HPDE6-E6E7 (cell line): Measurements from ENCODE around the gene PTPRQ.
"Not testable (repeated sequence)": the region's sequence is repeated elsewhere in the genome, so short reads cannot be mapped to it uniquely, and the experiment has no call there.

ENCODE experiments used
- DNase-seq: peaks from one replicate; pipeline ENCODE4 v3.0.0; 2011; ENCODE audit warnings: missing footprints; ENCODE audit errors: extremely low spot score

Gene PTPRQ

DNA sequence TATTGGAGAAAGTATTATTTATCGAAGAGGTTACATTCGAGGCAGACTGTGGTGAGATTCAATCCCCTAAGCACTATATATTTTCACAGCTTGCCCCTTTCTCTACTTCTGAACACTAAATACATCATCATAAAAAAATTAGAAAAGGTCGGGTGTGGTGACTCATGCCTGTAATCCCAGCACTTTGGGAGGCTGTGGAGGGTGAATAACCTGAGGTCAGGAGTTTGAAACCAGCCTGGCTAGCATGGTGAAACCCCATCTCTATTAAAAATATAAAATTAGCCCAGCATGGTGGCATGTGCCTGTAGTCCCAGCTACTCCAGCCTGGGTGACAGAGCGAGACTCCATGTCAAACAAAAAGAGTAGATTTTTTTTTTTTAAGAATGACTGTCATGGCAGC is 192.8 kb downstream of the PTPRQ start:
- no peak for DNase-seq

DNA sequence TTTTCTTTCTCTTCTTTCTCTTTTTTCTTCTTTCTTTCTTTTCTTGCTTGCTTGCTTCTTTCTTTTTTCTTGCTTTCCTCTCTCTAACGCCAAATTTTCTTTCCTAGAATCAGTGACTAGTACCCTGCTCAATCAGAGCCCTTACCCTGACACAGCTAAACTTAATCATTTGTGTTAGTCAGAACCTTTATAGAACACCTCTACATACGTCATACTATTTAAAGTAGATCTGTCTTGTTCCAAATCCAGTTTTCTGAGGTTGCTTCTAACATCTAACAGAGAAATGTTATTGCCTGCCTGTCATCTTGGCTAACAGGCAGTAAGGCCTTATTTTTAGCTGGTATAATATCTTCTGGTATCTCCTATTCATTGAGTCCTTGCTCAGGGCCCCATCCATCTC is 197.9 kb downstream of the PTPRQ start:
- DNase-seq: no peak

DNA sequence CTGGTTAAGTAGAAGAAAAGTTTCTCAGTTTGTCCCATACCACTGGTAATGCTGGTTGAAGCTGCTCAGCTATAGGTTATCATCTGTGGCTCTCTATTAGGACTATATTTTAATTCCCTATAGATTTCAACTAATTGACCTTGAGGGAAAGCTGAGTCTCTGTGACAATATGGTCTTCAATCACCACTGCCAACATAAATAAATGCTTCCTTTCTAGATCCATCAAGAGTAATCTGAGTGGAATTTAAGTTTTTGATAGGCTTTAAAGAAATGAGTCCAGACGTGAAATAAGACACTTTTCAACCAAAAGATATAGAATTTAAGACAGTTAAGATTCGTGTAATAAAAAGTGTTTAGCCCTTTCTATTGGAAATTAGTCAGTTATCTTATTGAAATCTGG is 199.9 kb downstream of the PTPRQ start:
- DNase-seq: no peak

DNA sequence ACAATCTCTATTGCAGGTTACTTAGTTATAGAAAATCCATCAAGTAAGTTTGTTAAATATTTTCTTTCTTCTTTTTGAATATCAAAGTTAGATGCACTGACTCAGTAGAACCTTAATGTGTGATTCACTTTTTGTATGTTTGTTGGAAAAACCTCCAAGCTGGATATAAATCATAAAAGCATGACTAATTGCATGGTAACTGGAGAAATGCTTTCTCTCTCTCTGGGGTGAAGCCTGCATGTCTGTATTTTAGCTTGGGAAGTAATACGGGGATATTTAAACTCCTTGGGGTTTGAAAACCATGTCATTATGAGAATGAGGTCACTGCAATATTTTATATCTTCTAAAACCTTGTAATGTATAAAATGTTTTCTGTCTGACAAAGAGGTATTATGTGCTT is 204.8 kb downstream of the PTPRQ start:
- no peak for DNase-seq

DNA sequence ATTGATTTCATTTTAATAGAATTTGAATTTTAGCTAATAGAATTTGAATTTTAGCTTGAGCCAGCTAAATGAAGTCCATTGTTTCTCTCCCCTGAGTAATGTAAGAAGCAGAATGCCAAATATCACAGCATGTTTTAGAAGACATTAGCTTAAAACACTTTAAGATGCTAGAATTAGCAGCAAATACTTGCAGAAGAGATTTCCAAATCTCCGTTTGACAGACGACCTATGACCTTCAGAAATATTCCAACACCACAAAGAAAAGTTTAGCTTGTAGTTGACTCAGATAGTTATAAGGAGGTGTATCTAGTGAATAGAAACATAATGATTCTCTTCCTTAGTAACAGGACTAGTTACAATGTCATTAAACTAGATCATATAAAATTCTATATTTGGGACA is 211.7 kb downstream of the PTPRQ start:
- no peak for DNase-seq

DNA sequence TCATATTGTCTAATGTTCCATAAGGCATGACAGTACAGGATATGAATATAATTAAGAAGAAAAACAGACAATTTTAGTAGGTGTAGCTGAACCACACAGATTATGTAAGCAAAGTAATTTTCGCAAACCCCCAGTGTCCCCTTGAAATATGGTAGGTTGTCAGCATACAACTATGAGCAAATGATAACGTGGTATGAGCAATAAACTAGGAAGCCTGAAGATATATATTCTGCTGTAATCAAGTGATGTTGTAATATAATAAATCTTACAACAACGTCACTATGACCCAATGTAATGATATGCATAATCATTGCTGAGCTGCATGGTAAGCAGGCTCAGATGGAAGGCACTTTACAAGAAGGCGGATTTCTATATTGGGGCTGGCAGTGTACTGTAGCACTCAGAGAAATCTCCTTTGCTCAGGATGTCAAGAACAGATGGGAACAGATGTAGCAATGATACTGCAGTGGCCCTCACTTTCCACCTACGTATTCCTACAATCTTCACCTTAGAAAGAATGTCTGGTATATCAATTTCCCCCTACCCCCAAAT is 215.6 kb downstream of the PTPRQ start:
- DNase-seq: no peak

DNA sequence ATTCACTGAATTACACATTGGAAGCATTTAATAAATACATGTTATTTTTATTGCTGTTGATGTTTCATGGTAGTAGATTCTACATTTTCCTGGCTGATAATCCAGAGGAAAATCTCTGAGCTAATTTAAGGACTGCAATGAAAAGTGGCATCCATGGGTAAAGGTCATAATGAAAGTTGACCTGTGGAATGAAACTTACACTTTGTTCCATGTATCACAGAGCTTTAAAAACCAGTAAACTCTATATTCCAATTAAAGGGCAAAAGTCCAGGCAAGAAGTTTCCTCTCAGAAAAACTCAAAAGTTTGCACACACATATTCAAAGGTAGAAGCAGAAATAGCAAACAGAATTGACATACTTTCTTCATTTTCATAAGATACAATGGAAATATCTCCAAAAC is 218.6 kb downstream of the PTPRQ start:
- DNase-seq: no peak

DNA sequence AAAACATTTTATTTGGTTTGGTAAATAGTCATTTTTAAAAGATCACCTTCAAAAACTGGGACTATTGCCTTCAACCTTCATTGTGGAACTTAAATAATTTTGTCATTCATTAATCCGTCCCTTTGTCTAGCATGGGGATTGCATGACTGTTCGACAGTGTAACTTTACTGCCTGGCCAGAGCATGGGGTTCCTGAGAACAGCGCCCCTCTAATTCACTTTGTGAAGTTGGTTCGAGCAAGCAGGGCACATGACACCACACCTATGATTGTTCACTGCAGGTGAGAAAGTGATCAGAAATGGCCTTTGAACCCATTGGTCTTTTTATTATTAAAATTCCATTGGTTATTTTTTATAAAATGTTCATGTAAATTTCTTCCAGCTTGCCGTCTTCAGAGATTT is 226.2 kb downstream of the PTPRQ start:
- DNase-seq: no peak

DNA sequence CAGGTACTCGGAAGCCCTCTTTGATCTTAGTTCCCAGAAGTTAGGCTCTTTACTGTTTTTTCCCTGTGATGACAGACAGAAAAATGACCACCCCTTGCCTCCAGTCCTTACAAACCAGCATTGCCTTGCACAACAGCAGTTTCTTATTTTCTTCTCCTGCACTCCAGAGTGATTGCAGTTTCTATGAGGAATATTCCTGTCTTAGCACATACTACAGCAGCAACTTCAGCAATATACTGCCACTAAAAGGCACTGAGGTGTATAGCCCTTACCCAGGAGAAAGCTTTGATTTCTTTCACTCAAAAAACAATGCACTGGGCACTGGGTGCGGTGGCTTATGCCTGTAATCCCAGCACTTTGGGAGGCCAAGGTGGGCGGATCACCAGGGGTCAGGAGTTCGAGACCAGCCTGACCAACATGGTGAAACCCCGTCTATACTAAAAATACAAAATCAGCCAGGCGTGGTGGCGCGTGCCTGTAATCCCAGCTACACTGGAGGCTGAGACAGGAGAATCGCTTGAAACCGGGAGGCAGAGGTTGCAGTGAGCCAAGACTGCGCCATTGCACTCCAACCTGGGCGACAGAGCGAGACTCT is 232.1 kb downstream of the PTPRQ start:
- not testable (repeated sequence) for DNase-seq

DNA sequence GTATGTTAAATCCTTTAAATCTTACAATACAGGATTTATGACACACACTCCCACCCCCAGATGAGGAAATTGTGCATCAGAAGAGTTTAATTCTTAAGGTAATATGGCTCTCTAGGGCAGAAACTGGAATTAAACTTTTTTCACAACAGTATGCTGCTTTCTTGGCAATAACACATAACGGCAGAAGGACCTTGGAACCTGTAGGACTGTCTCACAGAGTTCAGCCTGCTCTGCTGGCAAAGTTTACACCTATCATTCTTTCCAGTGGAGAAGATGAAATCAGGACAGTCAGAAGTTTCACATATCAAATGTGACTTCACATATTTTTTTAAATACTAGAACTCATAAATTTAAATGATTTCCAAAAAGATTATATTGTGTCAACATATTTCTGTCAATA is 232.8 kb downstream of the PTPRQ start:
- DNase-seq: no peak

DNA sequence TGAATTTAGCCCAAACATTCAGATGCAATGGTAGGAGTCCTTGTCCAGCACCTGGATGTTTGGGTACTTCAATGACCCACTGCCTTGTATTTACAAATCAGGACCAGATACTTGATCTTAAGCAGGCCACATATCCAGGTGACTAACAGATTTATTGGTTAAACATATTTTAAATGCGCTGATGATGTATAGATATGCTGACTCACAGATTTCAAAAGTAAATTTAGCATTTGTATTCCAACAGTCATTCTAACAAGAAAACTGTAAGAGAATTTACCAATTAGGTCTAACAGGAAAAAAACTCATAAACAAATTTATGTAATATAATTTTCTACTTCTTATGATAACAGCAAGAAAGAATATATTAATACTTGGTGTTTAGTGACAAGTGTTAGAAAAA is 234.0 kb downstream of the PTPRQ start:
- no peak for DNase-seq

DNA sequence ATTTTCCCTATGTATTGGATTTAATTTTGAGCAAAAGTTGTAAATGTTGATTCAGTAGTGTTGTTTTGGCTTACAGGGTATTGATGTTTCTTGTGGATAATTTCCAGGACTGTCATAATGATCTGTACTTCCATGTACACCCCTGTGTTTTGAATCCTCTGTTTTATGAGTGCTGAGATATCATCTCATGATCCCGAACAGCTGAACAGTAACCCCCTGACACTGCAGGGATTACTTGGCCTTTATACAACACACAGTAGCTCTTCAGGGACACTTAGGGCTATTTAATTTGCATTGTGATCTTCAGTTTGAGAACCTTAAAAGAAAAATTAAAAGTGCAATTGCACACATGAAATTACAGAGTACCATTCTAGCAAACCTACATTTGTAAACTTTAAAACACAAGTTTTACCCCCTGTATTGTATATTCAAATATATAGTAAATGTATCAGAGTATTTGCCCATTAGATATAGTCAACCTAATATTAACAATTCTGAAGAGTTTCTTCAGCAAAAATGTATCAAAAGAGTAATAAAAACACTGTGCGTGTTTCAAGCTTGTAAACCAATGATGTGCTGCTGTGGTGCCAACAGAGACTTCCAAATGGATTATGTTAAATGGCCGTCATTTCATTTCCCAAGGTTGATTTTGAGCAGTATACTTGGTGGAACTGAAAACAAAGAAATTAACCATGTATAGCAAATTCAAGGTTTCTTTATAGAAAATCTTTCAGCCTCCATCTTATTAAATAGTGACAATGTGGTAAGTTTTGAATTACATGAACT is 235.5 kb downstream of the PTPRQ start:
- no peak for DNase-seq

DNA sequence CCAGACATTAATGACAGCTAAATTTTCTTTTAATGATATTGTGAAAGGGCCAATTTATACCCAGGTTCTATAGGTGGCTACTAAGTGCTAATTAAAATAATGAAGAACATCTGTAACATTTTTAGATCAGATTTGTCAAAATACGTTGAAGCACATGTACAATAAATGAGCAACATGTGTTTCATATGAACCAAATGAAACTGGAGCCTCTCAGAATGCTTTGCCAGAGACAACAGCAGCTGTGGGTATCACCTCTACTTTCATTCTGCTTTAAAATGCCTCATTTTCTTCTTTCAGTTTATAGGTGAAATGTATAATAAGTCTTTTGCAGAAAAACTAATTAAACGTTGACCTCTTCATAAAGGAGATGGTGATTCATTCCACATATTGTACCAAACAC is 237.3 kb downstream of the PTPRQ start:
- no peak for DNase-seq

DNA sequence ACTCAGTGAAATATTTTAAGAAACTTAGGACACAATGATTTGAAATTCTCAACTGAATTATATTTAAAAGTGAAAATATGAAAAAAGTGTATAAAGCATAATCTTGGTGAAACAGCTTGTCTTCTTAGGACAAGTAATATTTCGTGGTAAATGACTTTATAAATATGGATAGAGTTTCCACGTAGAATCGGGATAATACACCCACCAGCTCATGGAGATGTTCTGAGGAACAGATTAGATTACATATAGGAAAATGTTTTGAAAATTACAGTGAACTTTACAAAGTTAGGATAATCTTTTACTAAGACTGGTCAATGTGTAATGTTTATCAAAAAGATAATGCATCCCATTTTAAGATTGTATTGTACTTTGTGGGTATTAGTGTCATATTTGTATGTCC is 237.8 kb downstream of the PTPRQ start:
- DNase-seq: no peak

DNA sequence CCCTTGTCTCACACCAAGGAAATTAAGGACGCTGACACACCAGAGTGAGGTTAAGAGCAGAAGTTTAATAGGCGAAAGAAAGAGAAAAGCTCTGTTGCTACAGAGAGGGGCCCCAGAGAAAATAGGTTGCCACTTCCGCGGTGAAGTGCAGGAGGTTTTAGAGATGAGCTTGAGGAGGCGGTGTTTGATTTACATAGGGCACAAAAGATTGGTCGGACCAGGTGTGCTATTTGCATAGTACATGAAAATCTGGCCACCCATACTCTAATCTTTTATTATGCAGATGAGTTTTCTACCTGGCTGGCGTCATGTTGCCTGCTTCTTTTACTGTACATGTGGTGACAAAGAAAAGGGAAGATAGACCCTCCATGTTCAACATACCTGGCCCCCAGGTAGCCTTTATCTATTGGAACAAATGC is 240.1 kb downstream of the PTPRQ start:
- DNase-seq: no peak

DNA sequence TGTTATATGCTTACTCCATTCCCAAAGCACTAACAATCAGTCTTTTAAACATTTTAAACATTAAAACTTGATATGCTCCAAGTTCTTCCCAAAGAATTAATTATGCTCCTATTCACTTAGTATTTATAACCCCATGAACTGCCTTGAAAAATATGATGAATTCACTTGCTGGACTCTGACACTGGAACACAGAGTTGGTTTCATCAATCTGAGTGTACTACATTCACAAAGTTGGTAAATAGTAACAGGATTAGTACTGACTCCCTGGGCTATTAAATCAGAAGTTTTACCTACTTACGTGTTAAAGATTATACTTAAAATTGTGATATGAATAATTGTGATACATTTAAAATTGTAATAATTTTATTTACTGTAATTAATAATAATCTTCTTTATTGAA is 246.1 kb downstream of the PTPRQ start:
- no peak for DNase-seq

DNA sequence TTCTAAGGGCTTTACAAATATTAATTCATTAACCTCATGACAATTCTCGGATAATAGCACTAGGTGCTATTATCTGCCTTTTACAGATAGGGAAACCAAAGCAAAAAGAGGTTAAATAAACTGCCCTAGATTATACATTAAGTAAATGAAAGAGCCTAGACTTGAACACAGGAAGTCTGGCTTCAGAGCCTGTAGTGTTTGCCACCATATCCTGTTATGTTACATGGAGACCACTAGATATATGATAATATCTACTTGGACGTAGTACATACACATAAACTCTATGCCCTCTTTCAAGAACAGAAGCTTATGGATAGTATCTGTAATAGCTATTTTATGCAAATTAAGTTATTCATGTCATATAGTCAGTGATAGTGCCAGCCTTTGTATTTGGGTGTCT is 246.5 kb downstream of the PTPRQ start:
- no peak for DNase-seq

DNA sequence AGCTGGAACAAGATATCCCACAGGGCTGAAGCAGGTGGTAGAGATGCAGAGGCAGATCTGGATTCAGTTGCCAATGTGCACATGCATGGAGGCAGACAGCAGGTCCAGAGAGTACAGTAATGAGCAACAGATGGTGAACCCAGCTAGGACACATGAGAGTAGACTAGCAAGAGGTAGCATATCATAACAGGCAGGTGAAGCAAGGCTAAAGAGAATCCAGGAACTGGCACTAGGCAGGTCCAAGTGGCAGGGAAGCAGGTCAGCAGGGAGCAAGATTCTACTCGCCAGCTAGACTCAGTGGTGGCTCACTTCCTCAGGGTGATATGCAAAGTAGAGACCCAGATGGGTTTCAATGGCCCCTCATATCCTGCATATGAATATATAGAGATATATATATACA is 248.1 kb downstream of the PTPRQ start:
- DNase-seq: no peak

DNA sequence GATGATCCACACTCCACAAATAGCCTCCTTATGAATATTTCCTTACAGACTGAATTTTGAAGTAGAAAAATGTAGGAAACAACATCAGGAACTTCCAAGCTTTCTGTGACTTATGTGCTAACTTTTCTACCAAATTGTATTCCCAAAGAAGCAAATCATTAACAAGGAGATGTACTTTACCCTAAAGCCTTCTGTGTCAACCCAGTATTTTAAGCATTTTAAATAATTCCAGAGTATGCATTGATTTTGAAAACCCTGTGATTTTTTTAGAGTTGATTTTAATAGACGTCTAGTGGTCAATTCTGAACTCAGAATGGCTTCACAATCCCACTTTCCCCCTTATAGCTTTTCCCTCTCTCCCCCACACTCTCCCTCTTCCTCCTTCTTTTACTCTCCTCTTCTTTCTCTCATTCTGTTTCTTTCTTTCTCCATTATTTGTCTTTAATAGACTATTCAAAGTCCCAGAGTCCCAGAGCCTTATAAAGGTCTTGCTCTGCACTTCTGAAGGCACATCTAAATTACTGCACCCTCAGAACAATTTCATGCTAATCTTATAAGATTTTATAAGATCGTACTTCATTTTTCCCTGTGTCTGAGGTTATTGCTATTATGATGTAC is 253.3 kb downstream of the PTPRQ start:
- DNase-seq: no peak

DNA sequence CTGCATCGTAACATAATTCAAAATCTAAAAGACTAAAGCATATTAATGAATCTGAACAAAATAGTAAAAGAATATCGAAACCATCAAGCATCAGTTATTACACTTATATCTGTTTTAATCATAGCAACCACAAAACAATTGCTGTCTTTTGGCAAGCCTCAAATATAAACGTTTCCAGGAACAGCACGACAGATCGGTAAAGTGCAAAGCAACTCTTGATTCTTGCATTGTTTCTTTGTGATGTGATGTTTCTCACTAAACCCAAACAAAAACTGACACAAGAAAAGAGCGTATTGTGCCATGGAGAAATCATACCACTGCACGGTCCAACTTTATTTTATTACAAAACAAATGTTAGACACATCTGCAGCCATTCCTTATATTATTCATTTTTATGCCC is 254.2 kb downstream of the PTPRQ start:
- DNase-seq: no peak

DNA sequence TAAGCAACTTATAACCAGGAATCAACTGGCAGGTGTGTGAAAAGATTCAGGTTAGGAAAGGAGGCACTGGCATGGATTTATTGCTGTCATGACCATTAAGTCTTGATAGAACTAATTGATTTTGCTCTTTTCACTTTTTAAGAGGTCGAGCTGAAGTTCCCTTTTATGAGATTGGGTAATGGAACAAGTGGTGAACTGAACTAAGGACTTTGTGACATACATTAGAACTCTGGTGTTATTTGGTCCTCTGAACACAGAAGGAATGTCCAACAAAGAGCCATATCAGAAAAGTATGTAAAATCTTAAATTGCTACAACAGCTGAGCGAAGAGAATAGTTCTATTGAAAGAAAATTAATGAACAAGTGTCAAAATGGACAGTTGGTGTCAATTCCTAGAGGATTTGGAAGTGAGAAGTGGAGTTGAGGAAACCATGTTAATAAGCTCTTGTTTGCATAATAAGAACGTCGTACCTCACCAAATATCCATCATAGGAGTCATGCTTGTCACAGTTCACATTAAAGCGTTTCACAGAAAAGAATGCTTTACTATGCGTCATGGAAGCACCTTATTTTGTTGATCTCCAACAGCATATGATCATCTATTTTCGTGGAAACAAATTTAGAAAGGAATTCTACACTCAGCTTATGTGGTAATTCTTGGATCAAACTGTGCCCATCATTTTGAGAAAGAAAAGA is 255.0 kb downstream of the PTPRQ start:
- DNase-seq: no peak

DNA sequence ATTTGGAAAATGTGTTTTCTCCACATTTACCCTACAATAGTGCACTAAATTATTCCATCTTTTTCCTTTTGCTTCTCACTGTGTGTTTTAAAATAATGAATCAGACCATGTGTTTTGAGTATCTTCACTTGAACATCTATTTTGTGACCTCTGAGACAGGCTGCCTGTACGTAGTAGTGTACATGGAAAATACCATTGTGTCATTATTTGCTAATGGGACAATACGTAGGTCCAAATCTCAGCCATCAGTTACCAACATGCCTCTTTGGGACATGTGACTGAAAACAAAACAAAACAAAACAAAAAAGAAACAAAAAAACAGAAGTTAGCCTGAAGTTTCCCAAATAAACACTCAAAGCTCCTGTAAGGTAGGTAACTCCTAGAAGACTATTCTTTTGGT is 256.3 kb downstream of the PTPRQ start:
- DNase-seq: no peak
